ENCODE measurements around the gene KLK5.

GRCh38 chr19:50998061-50998460, 45.2 kb upstream of the KLK5 start:
- no peak for TF ChIP-seq POLR2A (IDR thresholded peaks at IDR 0.05; ENCODE audit: low read depth)
- TF ChIP-seq, protein P1, sequence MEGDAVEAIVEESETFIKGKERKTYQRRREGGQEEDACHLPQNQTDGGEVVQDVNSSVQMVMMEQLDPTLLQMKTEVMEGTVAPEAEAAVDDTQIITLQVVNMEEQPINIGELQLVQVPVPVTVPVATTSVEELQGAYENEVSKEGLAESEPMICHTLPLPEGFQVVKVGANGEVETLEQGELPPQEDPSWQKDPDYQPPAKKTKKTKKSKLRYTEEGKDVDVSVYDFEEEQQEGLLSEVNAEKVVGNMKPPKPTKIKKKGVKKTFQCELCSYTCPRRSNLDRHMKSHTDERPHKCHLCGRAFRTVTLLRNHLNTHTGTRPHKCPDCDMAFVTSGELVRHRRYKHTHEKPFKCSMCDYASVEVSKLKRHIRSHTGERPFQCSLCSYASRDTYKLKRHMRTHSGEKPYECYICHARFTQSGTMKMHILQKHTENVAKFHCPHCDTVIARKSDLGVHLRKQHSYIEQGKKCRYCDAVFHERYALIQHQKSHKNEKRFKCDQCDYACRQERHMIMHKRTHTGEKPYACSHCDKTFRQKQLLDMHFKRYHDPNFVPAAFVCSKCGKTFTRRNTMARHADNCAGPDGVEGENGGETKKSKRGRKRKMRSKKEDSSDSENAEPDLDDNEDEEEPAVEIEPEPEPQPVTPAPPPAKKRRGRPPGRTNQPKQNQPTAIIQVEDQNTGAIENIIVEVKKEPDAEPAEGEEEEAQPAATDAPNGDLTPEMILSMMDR (IDR thresholded peaks at IDR 0.05), result no peak
- TF ChIP-seq EP300 (IDR thresholded peaks at IDR 0.05), result no peak
- no peak for TF ChIP-seq POLR2AphosphoS5 (IDR thresholded peaks at IDR 0.05)

All from esophagus muscularis mucosa (tissue), 4 donors.